Measurements from ENCODE around the gene NCMAP. TPM values are rescaled to one million over a fixed set of nuclear protein-coding genes. Genes with fewer than 3 reads are reported as not detected.

Gene NCMAP
- not detected in 2 replicates for total RNA-seq

GRCh38 chr1:24555591-24556413 lies at the start of gene NCMAP:
TSS of gene NCMAP (plus strand) at chr1:24556087. CDS start at chr1:24595431, 39,344 bp downstream.

GRCh38 chr1:24642481-24643362 lies 86.8 kb downstream of the NCMAP start, which contains the start of gene SRRM1:
TSS of gene SRRM1 (plus strand) at chr1:24643302. CDS start at chr1:24643327, 25 bp downstream.

Other genes starting within 250 kb of the NCMAP start
- 0.13 TPM in 1 of 2 replicates, not detected in the other for gene GRHL3, start 236.7 kb upstream of the NCMAP start, total RNA-seq
- gene STPG1, start 142.3 kb upstream of the NCMAP start, total RNA-seq = 3.6 and 4.2 TPM in 2 replicates
- 19.9 and 25.2 TPM in 2 replicates for gene NIPAL3, start 140.3 kb upstream of the NCMAP start, total RNA-seq
- 5.7 and 8.0 TPM in 2 replicates for gene RCAN3, start 53.3 kb upstream of the NCMAP start, total RNA-seq
- gene SRRM1, start 87.2 kb downstream of the NCMAP start, total RNA-seq = 28.3 and 50.0 TPM in 2 replicates
- 276 and 321 TPM in 2 replicates for gene CLIC4, start 189.4 kb downstream of the NCMAP start, total RNA-seq